ENCODE measurements around the gene RNF207.
A peak's percentile ranks its signal among the peaks of the same experiment; 100 is the strongest.

Gene RNF207

GRCh38 chr1:6205849-6206519 lies at the start of gene RNF207:
TSS of gene RNF207 (plus strand) at chr1:6206119. CDS start at chr1:6206536, 417 bp downstream.
- peak; percentile 49 for DNase-seq (ENCODE audit: low spot score)

- no peak for DNase-seq (ENCODE audit: low spot score)
These were observed 48.8 kb upstream of the RNF207 start for GRCh38 chr1:6157132-6157527.

- DNase-seq (ENCODE audit: low spot score), result no peak
These were observed 48.3 kb upstream of the RNF207 start for GRCh38 chr1:6157528-6158174.

- no peak for DNase-seq (ENCODE audit: low spot score)
These were observed 47.7 kb upstream of the RNF207 start for GRCh38 chr1:6158181-6158580.

- DNase-seq (ENCODE audit: low spot score), result no peak
These were observed 43.6 kb upstream of the RNF207 start for GRCh38 chr1:6162341-6162740.

GRCh38 chr1:6162773-6163172 lies 43.1 kb upstream of the RNF207 start:
- DNase-seq (ENCODE audit: low spot score), result no peak

GRCh38 chr1:6163191-6163972 lies 42.5 kb upstream of the RNF207 start:
- DNase-seq (ENCODE audit: low spot score), result no peak

- DNase-seq (ENCODE audit: low spot score), result no peak
These were observed 41.8 kb upstream of the RNF207 start for GRCh38 chr1:6163973-6164617.

- no peak for DNase-seq (ENCODE audit: low spot score)
These were observed 40.9 kb upstream of the RNF207 start for GRCh38 chr1:6165027-6165426.

GRCh38 chr1:6165441-6165985 lies 40.4 kb upstream of the RNF207 start:
- DNase-seq (ENCODE audit: low spot score), result no peak

- no peak for DNase-seq (ENCODE audit: low spot score)
These were observed 39.7 kb upstream of the RNF207 start for GRCh38 chr1:6166221-6166620.

GRCh38 chr1:6166655-6167390 lies 39.1 kb upstream of the RNF207 start:
- DNase-seq (ENCODE audit: low spot score), result no peak

- no peak for DNase-seq (ENCODE audit: low spot score)
These were observed 38.3 kb upstream of the RNF207 start for GRCh38 chr1:6167391-6168303.

- no peak for DNase-seq (ENCODE audit: low spot score)
These were observed 36.9 kb upstream of the RNF207 start for GRCh38 chr1:6168947-6169586.

- no peak for DNase-seq (ENCODE audit: low spot score)
These were observed 35.7 kb upstream of the RNF207 start for GRCh38 chr1:6170116-6170741.

GRCh38 chr1:6170742-6171201 lies 35.1 kb upstream of the RNF207 start:
- DNase-seq (ENCODE audit: low spot score), result no peak

- DNase-seq (ENCODE audit: low spot score), result no peak
These were observed 34.3 kb upstream of the RNF207 start for GRCh38 chr1:6171548-6172124.

- no peak for DNase-seq (ENCODE audit: low spot score)
These were observed 33.4 kb upstream of the RNF207 start for GRCh38 chr1:6172549-6172948.
